ENCODE measurements around the gene TTC34. TPM values are rescaled to one million over a fixed set of nuclear protein-coding genes. Genes with fewer than 3 reads are reported as not detected.

The TTC34 gene
- total RNA-seq, 4 donors from 2014 or later: 0.17 to 0.75 (median 0.27) TPM

- TF ChIP-seq CTCF (IDR thresholded peaks at IDR 0.05; ENCODE audit: low read depth): no peak
Observed at GRCh38 chr1:2826316-2826715, 24.8 kb upstream of the TTC34 start.

GRCh38 chr1:2825487-2826189, 24.1 kb upstream of the TTC34 start:
- TF ChIP-seq CTCF (IDR thresholded peaks at IDR 0.05; ENCODE audit: low read depth): no peak

- no peak for TF ChIP-seq CTCF (IDR thresholded peaks at IDR 0.05; ENCODE audit: low read depth)
Observed at GRCh38 chr1:2824999-2825398, 23.5 kb upstream of the TTC34 start.

- no peak for TF ChIP-seq CTCF (IDR thresholded peaks at IDR 0.05; ENCODE audit: low read depth)
Observed at GRCh38 chr1:2823921-2824610, 22.6 kb upstream of the TTC34 start.

- no peak for TF ChIP-seq CTCF (IDR thresholded peaks at IDR 0.05; ENCODE audit: low read depth)
Observed at GRCh38 chr1:2822621-2823145, 21.2 kb upstream of the TTC34 start.

GRCh38 chr1:2821966-2822620, 20.6 kb upstream of the TTC34 start:
- TF ChIP-seq CTCF (IDR thresholded peaks at IDR 0.05; ENCODE audit: low read depth): no peak

- no peak for TF ChIP-seq CTCF (IDR thresholded peaks at IDR 0.05; ENCODE audit: low read depth)
Observed at GRCh38 chr1:2821373-2821955, 20.0 kb upstream of the TTC34 start.

Data from subcutaneous adipose tissue (tissue), 4 donors.